Activated CD4-positive, alpha-beta T cell treated with anti-CD3 and anti-CD28 coated beads for 24 hours (primary cell): ENCODE data around the gene DGKD.
A peak's percentile ranks its signal among the peaks of the same experiment; 100 is the strongest.

Source experiments
- DNase-seq, 2 donors: peaks; one replicate each; pipeline ENCODE4 v3.0.0-alpha.2; 2020; ENCODE audit warnings: low read depth in 2 of 2

Gene DGKD

GRCh38 chr2:233336541-233336940 lies 17.8 kb upstream of the DGKD start:
- no peak for DNase-seq

- no peak for DNase-seq
Measured at GRCh38 chr2:233338046-233338445, 16.2 kb upstream of the DGKD start.

GRCh38 chr2:233338812-233339368 lies 15.4 kb upstream of the DGKD start:
- DNase-seq = no peak

- no peak for DNase-seq
Measured at GRCh38 chr2:233339427-233339826, 14.9 kb upstream of the DGKD start.

- no peak for DNase-seq
Measured at GRCh38 chr2:233341296-233341695, 13.0 kb upstream of the DGKD start.

- no peak for DNase-seq
Measured at GRCh38 chr2:233342301-233342700, 12.0 kb upstream of the DGKD start.

GRCh38 chr2:233343171-233343705 lies 11.1 kb upstream of the DGKD start:
- no peak for DNase-seq

GRCh38 chr2:233346376-233346775 lies 7.9 kb upstream of the DGKD start:
- DNase-seq = no peak

GRCh38 chr2:233346930-233347329 lies 7.4 kb upstream of the DGKD start:
- DNase-seq = no peak

- no peak for DNase-seq
Measured at GRCh38 chr2:233349005-233349998, 5.0 kb upstream of the DGKD start.

GRCh38 chr2:233350708-233351107 lies 3.6 kb upstream of the DGKD start:
- peak in 1 of 2 donors; percentile 27 for DNase-seq

GRCh38 chr2:233351423-233351822 lies 2.9 kb upstream of the DGKD start:
- no peak for DNase-seq

GRCh38 chr2:233352141-233352842 lies 2.0 kb upstream of the DGKD start:
- DNase-seq = no peak

- DNase-seq = no peak
Measured at GRCh38 chr2:233353101-233353768, 1.1 kb upstream of the DGKD start.

GRCh38 chr2:233354500-233354924 lies 218 bp downstream of the DGKD start:
- no peak for DNase-seq

GRCh38 chr2:233354971-233355574 lies 779 bp downstream of the DGKD start:
- DNase-seq = no peak

- no peak for DNase-seq
Measured at GRCh38 chr2:233355916-233356315, 1.6 kb downstream of the DGKD start.

- DNase-seq = no peak
Measured at GRCh38 chr2:233356546-233357308, 2.4 kb downstream of the DGKD start.

- no peak for DNase-seq
Measured at GRCh38 chr2:233358335-233358734, 4.0 kb downstream of the DGKD start.

- no peak for DNase-seq
Measured at GRCh38 chr2:233358947-233359346, 4.7 kb downstream of the DGKD start.
